HUDEP-2 (cell line): ENCODE results near the gene SMIM8.

Experiments used
- DNase-seq, 76 experiments: peaks; one replicate each; lab custom pipeline; 2025; ENCODE audit not compliant: unreplicated experiment in 76 of 76; lab: John Stamatoyannopoulos, UW

SMIM8 gene

GRCh38 chr6:87382861-87383260 is 60.5 kb downstream of the SMIM8 start:
- no peak for DNase-seq

GRCh38 chr6:87384038-87384437 is 61.6 kb downstream of the SMIM8 start:
- DNase-seq: no peak

GRCh38 chr6:87384449-87384848 is 62.1 kb downstream of the SMIM8 start:
- no peak for DNase-seq

GRCh38 chr6:87391334-87391733 is 68.9 kb downstream of the SMIM8 start:
- peak in 60 of 76 experiments; percentile 2 to 78 (median 40) for DNase-seq
